Sigmoid colon (tissue), 7 donors: Measurements from ENCODE around the gene PDE4D. TPM values are rescaled to one million over a fixed set of nuclear protein-coding genes. Genes with fewer than 3 reads are reported as not detected.

Experiments used
- DNase-seq: peaks from one replicate; pipeline ENCODE4 v3.0.0-alpha.2; 2019
- H3K27ac ChIP-seq, 4 donors: fragments of 200-600 bp; sonication (generic); one replicate each; pipeline ENCODE4 v1.5.1; 2016 to 2019; ENCODE audit warnings: mild to moderate bottlenecking in 1 of 4
- H3K27me3 ChIP-seq, 3 donors: fragments of 200-600 bp; sonication (generic); one replicate each; pipeline ENCODE4 v1.5.1; 2019; ENCODE audit warnings: mild to moderate bottlenecking in 1 of 3
- H3K36me3 ChIP-seq, 4 donors: fragments of 200-600 bp; sonication (generic); one replicate each; pipeline ENCODE4 v1.5.1; 2016 to 2019
- H3K4me1 ChIP-seq, 4 donors: fragments of 200-600 bp; sonication (generic); one replicate each; pipeline ENCODE4 v1.5.1; 2017 to 2019
- H3K4me3 ChIP-seq, 4 donors: fragments of 200-600 bp; sonication (generic); one replicate each; pipeline ENCODE4 v1.5.1; 2017 to 2019; ENCODE audit warnings: mild to moderate bottlenecking in 2 of 4, moderate library complexity in 1 of 4
- H3K9me3 ChIP-seq, 4 donors: fragments of 200-600 bp in 3 of 4; sonication (generic) in 3 of 4; one replicate each; pipeline versions ENCODE4 v1.5.1 to v1.6.1; 2013 to 2019
- CTCF ChIP-seq, 4 experiments: fragments of 450-650 bp in 3 of 4; fragments of 200-600 bp in 1 of 4; IDR thresholded peaks; one replicate each; pipeline ENCODE4 v1.5.1; 2016 to 2019; ENCODE audit warnings: antibody characterized with exemption in 4 of 4, mild to moderate bottlenecking in 3 of 4, moderate library complexity in 2 of 4
- EP300 ChIP-seq, 4 donors: sonication (generic); formaldehyde crosslinking; IDR thresholded peaks; one replicate each; pipeline ENCODE4 v1.6.1; 2017; ENCODE audit warnings: antibody characterized with exemption in 4 of 4
- POLR2A ChIP-seq, 2 donors: fragments of 450-650 bp; IDR thresholded peaks; one replicate each; pipeline ENCODE4 v1.6.1; 2016; ENCODE audit warnings: antibody characterized with exemption in 2 of 2, mild to moderate bottlenecking in 2 of 2, moderate library complexity in 2 of 2
- POLR2AphosphoS5 ChIP-seq, 4 donors: sonication (generic); formaldehyde crosslinking; IDR thresholded peaks; one replicate each; pipeline ENCODE4 v1.6.1; 2017; ENCODE audit warnings: antibody characterized with exemption in 4 of 4
- WGBS, 2 donors: extraction: QIAGEN DNeasy Blood & Tissue Kit; methylation state at CpG; one replicate each; pipeline ENCODE4 v1.1.7; 2013; 5-methylcytosine and 5-hydroxymethylcytosine counted together
- intact Hi-C: fragments of 100-400 bp; cut with DNase I; formaldehyde crosslinking; loops from one replicate; pipeline ENCODE4 v1.15.1; 2023
- polyA plus RNA-seq, 3 donors: library from polyadenylated mRNA; stranded (reverse); fragments of 200-250 nt; gene quantifications; one replicate each; pipeline ENCODE4 v1.2.3, GENCODE V29; 2013
- total RNA-seq, 4 donors: library from RNA; depleted of rRNA; stranded (reverse); fragments of >200 nt; gene quantifications; one replicate each; pipeline ENCODE4 v1.1.0, GENCODE V29; 2016
- donor health status: healthy with polysubstance abuse.
- donor health status: Bipolar disorder and iron deficiency.
- donor health status: healthy.

PDE4D gene
- 100 to 1,000 TPM; 169 to 289 (median 216) TPM for total RNA-seq
- 10 to 100 TPM in 1 of 3 donors, 1 to 10 TPM in 2; 6.0 to 10.1 (median 8.6) TPM for polyA plus RNA-seq

DNA sequence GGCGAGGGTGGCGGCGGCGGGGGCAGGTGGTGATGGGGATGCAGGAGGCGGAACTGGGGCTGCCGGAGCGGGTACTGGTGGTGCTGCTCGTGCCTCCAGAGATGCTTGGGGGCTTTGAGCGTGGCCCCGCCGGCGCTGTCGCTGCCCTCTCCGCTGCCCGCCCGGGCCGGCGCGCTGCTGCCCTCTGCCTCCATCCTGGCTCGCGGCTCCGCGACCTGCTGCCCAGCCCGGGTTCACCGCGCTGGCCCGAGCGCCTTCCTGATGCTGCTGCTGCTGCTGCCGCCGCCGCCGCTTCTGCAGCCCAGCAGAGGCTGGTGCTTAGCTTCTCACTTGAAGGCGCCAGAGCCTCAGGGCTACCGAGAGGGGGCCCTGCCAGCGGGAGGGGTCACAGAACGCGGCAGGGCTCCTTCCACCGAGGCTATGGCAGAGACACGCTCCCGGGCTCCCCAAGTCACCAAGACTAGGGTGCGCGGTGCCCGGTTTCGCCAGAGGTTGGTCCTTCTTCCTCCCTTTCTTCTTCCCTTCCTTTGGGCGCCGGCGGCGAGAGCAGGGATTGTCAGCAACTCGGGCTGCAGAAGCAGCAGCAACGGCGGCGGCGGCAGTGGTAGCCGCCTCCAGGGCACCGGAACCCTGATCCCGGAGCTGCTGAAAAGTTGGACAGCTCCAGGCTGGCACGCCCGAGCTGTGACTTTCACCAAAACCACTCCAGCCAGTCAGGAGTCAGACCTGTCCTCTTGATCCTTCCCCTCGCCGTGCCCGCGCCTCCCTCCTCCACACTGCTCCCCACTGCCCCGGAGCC lies at the start of gene PDE4D:
TSS of gene PDE4D (minus strand) at position 298 of the 799 bp plus-strand sequence.
- H3K36me3 ChIP-seq: no peaks in the 10 kb centered on the region
- DNase-seq: peak; percentile 67
- H3K27me3 ChIP-seq: peaks cover 3 to 35% (median 19%) of the 10 kb centered on the region in 3 donors
- H3K27ac ChIP-seq: no peak within 1 kb of the TSS
- intact Hi-C loops: no loop called here
- no peaks in the 10 kb centered on the region for H3K9me3 ChIP-seq
- TF ChIP-seq POLR2A (IDR thresholded peaks at IDR 0.05) (no peak), CTCF (IDR thresholded peaks at IDR 0.05) (no peak), POLR2AphosphoS5 (IDR thresholded peaks at IDR 0.05) (no peak), EP300 (IDR thresholded peaks at IDR 0.05) (no peak)
- peak within 1 kb of the TSS in 3 of 4 donors; percentile 27 to 48 (median 44) for H3K4me3 ChIP-seq
- peaks cover 0 to 19% (median 12%) of the 10 kb centered on the region in 4 donors for H3K4me1 ChIP-seq
- WGBS, 2 donors: 3 to 14% methylated on average over 63 of the region's 63 CpGs

DNA sequence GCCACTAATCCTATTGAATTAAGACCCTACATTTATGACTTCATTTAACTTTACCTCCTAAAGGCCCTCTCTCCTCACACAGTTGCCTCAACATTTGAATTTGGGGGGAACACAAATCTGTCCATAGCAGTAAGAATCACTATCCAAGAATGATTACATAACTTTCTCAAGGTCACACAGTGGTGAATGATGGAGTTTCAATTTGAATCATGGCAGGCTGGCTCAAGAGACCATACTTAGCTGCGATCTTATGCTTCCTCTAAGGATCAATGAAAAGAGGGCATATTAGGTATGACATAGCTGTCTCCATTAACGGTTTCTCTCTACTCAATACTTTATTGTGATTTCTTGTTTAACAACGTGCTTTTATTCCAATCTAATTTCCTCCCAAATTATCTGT lies 44.1 kb upstream of the PDE4D start:
- Histone ChIP-seq H3K9me3 (no peaks in the 10 kb centered on the region), H3K36me3 (no peaks in the 10 kb centered on the region), H3K4me3 (no peak overlapping the region), H3K4me1 (no peaks in the 10 kb centered on the region), H3K27me3 (no peaks in the 10 kb centered on the region), H3K27ac (no peak overlapping the region)
- no peak for DNase-seq
- intact Hi-C loops: no loop called here
- TF ChIP-seq POLR2A (IDR thresholded peaks at IDR 0.05) (no peak), CTCF (IDR thresholded peaks at IDR 0.05) (no peak), EP300 (IDR thresholded peaks at IDR 0.05) (no peak), POLR2AphosphoS5 (IDR thresholded peaks at IDR 0.05) (no peak)
- 84 to 86% methylated on average over 3 of the region's 3 CpGs for WGBS, 2 donors

DNA sequence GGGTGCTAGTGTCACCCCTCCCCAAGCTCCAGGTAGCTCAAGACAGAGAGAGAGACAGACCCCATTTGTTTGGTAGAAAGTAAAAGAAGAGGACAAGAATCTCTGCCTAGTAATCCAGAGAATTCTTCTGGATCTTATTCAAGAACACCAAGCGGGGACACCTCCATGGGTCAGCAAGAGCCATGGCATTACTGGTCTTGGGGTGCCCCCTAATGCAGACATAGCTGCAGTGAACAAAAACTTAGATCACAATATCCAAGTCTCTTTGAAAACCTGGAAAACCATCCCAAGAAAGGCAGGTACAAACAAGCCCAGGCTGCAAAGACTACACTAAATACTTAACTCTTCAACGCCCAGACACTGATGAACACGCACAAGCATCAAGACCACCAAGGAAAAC lies 29.9 kb upstream of the PDE4D start:
- intact Hi-C loops: no loop called here
- no peak overlapping the region for H3K4me3 ChIP-seq
- H3K4me1 ChIP-seq: no peaks in the 10 kb centered on the region
- WGBS, 2 donors: 87 to 92% methylated on average over 3 of the region's 3 CpGs
- no peaks in the 10 kb centered on the region for H3K27me3 ChIP-seq
- no peaks in the 10 kb centered on the region for H3K36me3 ChIP-seq
- TF ChIP-seq POLR2A (IDR thresholded peaks at IDR 0.05) (no peak), CTCF (IDR thresholded peaks at IDR 0.05) (no peak), EP300 (IDR thresholded peaks at IDR 0.05) (no peak)
- no peaks in the 10 kb centered on the region for H3K9me3 ChIP-seq
- no peak overlapping the region for H3K27ac ChIP-seq
- DNase-seq: no peak

- no peaks in the 10 kb centered on the region for H3K9me3 ChIP-seq
- no peaks in the 10 kb centered on the region for H3K4me1 ChIP-seq
- no peak for TF ChIP-seq EP300 (IDR thresholded peaks at IDR 0.05)
- no peak for TF ChIP-seq POLR2AphosphoS5 (IDR thresholded peaks at IDR 0.05)
- TF ChIP-seq POLR2A (IDR thresholded peaks at IDR 0.05): no peak
- TF ChIP-seq CTCF (IDR thresholded peaks at IDR 0.05): no peak
- DNase-seq: no peak
- H3K4me3 ChIP-seq: no peak overlapping the region
- H3K27ac ChIP-seq: no peak overlapping the region
- no peaks in the 10 kb centered on the region for H3K27me3 ChIP-seq
- H3K36me3 ChIP-seq: no peaks in the 10 kb centered on the region
- intact Hi-C loops: no loop called here
- WGBS, 2 donors: 33 to 51% methylated on average over 1 of the region's 1 CpG
Measured at GRCh38 chr5:59922220-59922619, 28.7 kb upstream of the PDE4D start.
